HG02763 (cell line): ENCODE results near the gene OST4.

Source experiments
- ATAC-seq: cut with Tn5 transposase; IDR thresholded peaks from one replicate; pipeline ENCODE4 v1.9.1; 2021; ENCODE audit warnings: mild to moderate bottlenecking, moderate library complexity; ENCODE audit not compliant: unreplicated experiment

Gene OST4

DNA sequence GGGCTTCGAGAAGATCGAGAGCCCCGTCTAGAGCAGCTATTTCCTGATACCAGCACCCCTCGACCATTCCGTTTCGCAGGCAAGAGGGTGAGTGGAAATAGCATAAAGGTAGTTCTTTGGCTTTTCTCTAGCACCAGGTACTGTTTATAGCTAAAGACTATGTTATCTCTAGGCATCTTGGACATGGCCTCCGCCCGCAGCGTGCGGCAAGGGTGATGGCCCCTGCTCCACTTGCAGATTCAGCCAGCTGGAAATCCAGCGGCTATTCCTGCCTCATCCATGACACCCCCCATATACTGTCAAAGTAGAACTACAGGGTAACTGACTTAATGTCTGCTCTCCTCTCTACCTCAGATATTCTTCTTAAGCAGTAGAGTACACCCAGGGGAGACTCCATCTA is 16.7 kb downstream of the OST4 start:
- no peak for ATAC-seq

DNA sequence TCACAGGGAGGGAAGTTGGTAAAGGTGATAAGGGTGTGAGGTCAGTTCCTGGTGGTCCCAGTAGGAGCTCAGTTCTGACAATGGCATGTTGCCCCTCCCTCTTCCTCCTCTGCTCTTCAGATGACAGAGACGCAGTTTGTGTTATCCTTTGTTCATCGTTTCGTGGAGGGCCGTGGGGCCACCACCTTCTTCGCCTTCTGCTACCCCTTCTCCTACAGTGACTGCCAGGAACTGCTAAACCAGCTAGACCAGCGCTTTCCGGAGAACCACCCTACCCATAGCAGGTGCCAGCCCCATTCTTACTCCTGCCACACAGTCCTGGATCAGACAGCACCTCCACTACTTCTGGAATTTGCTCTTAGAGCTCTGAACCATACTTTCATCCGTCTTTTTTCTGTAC is 17.7 kb downstream of the OST4 start:
- ATAC-seq, result no peak

DNA sequence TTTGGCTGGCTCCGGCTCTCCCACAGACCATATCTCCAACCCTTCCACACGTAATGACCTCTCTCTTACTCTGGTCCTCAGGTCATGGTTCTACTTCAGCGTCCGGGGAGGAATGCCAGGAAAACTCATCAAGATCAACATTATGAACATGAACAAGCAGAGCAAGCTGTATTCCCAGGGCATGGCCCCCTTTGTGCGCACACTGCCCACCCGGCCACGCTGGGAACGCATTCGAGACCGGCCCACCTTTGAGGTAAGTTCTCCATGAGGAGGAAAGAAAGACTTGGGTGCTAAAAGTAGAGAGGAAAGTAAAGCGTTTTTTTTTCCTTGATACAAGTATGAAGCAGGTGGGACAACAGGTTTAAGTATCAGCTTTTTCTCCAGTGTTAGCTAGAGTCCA is 18.1 kb downstream of the OST4 start:
- ATAC-seq, result no peak

DNA sequence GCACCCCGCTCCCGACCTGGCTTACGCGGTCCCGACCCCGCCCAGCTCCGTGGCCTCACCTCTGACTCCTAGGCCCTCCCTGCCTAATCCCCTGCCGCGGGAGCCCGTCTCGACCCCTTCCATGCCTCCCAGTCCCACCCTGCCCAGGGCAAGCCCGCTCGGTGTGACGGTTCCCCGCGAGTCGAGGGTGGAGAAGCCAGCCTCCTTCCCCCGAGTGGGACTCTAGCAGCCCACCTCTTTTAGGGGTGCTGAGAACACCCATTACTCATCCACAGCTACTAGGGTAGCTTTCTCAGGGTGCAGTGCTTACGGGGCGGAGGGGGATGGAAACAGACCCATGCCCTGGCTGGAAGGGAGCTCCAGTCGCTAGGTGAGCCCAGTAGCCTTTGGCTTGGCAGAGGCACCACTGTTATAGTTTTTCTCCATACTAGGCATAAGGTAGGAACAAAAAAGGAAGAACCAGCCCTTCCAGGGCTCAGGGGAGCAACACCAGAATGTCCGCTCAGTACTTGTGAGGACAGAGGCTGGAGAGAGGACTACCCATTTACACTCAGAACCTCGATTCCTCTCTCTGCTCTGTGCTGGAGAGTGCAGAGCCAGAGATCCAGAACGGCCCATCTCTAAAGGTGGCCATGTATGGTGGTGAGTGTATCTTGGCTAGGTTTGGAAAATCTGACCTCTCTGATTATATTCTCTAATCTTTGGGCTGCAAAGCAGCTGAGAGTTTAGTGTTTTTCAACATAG is 19.4 kb downstream of the OST4 start:
- peak; percentile 0 for ATAC-seq

DNA sequence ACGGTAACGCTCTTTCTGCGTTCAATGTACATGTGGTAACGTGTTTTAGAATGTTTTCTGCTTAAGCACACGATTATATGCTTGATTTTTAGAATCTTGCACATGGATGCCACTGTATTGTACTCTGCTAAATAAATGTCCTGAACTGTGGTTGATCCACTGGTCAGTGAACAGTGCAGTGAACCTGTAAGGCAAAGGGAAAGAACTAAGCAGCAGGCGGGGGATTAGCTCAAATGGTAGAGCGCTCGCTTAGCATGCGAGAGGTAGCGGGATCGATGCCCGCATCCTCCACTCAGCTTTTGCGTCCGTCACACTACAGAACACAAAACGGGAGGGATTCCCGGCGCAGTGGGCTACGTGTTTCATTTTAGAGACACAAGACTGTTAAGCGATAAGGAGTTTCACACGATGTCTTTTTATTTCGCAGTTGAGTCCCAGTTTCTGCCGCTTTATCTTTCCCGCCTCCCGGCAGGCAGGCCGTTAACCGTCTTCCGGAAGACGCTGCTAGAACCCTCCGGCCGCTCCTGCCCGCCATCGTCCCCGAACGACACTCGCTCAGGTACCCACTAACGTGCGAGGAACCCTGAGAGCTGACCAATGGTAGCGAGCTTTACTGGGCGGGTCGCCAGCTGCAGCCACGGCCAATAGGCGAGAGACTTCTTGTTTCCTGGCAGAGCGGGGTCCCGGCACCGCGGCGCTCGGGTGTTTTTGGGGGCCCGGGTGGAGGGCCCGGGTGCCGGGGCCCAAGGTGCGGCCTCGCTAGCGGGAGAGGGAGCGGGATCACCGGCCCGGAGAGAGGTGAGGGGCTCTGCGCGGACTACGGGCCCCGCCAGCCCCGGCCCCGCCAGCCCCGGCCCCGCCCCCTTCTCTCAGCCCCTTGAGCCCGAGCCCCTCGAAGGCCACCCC is 20.2 kb downstream of the OST4 start, which contains the start of gene AGBL5:
AGBL5 (plus strand) TSS at position 673 of the 906 bp plus-strand sequence. CDS start 1,291 bp downstream, outside the sequence.
- ATAC-seq, result peak; percentile 66

DNA sequence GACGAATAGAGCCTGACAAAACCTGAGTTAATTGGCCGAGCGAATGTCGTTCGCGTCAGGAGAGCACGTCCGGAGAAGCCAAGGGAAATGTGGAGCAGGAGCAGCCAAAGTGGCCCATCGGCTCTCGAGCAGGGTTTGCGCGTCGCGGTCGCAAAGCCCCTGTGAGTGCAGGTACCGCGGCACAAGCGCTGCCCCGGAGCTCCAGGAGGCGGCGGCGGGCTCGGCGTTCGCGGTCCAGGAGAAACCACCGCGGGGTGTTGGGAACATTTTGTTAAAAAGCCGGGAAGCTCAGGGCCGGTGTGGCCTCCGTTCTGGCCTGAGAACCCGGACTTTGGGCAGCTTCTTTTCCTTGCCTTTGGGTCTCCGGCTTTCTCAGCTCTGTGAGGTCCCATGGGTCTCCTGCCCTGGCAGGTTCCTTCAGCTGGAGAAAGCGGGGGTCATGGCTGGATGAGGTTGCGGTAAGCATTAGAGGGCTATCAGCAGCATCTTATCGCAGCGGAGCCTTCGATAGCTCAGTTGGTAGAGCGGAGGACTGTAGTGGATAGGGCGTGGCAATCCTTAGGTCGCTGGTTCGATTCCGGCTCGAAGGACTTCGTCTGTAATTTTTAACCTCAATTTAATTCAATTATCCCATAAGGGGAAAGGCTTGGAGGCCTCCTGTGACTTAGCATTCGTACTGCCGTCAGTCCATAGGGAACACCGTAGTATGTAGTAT is 21.0 kb downstream of the OST4 start:
- peak; percentile 52 for ATAC-seq

DNA sequence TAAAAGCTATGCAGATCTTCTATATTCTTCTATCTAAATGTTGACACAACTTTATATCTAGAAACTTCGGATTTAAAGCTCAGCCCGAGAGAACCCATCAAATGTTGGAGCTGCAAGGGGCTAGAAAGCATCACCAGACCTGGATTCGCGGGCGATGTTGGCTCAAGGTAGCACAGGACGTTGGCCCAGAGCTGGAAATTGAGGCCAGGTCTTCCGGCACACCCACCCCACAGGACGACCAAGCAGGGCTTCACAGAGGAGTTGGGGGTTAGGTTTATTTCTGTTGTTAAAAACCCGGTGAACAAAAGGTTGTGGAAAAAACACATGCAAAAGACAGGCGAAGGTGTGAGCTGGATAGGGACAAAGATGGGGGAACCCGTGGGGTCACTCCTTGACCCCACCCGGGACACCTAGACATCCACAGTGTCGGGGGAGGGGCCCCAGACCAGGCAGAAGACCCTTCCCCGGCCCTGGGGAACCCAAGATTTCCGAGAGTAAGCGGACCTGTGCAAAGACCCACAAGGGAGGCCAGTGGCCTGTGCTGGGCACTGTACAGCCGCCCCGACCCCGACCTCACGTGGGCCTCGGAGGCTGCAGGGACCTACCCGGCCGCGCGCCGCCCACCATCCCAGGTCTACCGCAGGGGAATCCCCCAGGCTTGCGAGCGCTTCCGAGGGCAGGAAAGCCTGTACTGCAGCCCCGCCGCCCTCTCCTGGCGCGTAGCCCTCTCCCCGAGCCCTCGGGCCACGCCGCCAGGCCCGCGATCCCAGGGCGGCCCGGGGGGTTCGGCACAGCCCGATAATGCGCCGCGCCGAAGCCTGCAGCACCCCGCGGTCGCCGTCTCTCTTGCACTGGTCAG is 21.8 kb downstream of the OST4 start:
- ATAC-seq, result no peak

DNA sequence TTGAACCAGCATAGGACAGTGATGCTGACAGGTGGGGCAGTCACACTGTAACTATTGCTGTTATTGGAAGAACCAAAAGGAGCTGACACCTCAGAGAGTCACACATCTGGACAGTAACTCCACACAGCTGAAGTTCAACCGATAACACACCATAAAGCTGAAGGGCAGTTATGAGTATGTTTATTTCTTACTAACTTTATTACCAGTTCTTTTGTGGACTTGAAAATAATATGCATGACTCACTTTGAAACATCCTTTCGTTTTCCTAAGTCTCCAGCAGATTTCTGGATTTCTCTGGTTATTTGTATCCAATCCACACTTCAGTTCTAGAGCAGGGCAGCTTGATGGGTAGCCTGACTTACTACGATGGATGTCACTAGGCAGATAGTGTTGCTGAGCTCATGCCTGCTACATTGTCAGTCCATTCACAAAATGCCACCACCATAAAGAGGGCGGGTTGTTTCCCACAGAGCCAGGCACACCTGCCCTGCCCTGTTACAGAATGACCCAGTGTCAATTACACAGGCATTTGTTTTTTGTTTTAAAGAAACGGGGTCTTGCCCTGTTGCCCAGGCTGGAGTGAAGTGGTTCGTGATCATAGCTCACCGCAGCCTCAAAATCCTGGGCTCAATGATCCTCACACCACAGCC is 28.3 kb downstream of the OST4 start:
- no peak for ATAC-seq

DNA sequence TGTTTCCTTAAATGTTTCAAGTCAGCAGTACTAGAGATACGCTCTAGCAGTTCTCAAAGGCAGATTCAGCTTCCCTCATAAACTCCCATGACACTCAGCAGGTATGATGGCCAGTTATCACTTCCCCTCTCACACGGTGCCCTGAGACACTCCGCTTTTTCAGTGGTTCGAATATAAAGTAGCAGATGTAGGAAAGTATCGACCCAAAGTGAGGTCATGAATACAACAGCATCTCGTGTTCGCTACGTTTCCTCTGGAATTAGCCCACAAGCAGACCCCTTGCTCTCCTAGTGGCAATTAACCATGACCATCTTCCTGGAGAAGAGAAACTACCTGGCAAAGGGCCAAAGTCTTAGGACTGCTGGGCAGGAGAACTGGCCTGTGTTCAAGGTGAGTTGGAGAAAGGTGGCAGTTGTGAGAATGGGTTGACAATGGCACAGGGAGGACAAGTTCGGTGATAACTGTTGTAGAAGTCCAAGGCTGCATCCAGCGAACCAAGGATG is 29.2 kb downstream of the OST4 start:
- no peak for ATAC-seq

DNA sequence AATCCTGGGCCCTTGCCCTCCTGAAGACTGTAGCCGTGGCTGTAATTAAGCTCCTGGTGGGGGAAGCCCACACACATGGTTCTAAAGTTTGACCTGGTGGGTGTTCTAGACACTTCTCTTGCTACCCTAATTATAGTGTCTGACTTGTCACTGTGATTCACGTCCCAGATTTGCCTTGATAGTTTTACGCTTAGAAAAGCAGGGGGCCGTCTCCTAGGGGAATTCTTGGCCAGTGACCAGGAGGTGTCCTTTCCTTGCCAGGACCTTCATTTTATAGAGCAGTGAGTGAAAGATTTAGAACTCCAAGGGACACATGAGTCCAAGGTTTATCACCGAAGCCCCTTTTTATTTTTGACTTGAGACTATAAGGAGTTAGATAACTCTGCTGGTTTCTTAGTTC is 29.7 kb downstream of the OST4 start:
- ATAC-seq, result no peak

DNA sequence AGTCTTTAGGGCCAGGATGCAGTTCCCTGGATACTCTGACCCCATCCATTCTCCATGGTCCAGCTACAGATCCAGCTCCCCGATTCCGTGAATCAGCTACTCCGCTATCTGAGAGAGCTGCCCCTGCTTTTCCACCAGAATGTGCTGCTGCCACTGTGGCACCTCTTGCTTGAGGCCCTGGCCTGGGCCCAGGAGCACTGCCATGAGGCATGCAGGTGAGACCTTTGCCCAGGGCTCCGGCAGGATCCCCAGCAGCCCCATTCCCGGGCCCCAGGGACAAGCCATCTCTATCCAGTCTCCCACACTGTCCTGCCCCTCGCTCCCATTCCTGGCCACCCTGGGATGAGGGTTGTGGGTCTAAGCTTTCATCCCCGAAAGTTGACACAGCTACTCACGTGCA is 31.2 kb downstream of the OST4 start:
- no peak for ATAC-seq

DNA sequence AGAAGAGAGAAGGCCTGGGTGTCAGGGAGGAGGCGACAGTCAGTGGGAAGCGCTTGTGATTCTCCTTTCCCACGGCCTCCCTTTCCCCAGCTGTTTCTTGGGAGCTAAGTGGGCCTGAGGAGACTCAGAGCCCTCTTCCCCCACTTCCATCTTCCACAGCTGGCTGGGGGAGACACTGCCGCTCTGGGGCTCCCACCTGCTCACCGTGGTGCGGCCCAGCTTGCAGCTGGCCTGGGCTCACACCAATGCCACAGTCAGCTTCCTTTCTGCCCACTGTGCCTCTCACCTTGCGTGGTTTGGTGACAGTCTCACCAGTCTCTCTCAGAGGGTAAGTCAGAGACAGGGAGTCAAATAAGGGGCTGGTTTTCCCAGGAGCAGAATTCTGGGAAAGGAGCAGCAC is 31.6 kb downstream of the OST4 start:
- ATAC-seq, result no peak

DNA sequence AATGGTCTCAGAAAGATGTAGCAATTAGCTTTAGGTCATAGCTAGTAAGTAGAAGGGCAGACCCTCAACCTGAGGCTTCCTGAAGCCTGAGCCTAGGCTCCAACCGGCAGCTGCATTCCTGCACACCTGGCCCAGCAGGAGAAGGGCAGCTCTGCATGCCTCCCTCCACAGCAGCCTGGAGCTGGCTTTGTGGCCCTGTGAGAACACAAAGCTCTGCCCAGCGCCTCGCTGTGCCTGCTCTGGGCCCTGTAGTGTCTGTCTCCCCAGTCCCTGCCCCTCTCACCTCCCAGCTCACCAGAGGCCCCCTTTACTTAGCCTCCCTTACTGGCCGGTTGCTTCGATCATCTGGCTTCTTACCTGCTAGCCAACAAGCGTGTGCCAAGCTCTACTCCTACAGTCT is 32.0 kb downstream of the OST4 start:
- no peak for ATAC-seq

DNA sequence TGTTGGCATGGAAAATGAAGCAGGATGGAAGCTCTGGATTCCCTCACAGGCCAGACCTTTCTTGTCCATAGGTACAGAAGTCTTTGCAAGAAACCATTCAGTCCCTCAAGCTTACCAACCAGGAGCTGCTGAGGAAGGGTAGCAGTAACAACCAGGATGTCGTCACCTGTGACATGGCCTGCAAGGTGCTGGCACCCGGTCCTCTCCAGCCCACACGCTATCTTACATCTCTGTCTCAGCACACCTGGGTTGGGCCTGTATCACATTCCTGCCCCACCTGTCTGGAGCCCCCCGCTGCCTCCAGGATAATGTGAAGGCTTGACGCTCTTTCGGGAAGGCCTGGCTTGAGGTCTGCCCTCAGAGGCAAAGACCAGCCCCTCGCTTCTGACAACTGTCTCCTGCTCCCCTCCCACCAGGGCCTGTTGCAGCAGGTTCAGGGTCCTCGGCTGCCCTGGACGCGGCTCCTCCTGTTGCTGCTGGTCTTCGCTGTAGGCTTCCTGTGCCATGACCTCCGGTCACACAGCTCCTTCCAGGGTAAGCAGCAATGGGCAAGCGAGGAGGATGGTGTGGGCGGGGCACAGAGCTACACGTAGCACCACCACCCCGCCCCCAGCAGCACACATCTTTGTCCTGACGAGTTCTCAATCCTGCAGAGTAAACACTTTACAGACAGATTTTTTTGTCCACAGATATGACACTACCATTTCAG is 32.7 kb downstream of the OST4 start:
- no peak for ATAC-seq

DNA sequence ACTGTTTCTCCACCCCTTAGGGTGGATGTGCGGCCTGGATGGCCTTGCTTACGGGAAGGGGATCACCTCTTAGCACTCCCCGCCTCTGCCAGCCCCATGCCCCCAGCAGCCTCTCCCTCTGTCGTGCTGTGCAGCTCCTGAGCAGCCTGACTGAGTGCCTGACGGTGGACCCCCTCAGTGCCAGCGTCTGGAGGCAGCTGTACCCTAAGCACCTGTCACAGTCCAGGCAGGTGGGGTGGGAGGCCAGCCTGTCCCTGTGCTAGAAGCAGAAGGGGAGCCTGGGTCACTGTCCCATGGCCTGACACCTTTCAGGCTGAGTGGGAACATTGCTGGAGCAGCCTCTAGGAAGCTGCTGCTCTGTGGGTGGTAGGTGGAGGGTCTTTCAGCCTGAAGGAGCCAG is 33.4 kb downstream of the OST4 start:
- no peak for ATAC-seq

DNA sequence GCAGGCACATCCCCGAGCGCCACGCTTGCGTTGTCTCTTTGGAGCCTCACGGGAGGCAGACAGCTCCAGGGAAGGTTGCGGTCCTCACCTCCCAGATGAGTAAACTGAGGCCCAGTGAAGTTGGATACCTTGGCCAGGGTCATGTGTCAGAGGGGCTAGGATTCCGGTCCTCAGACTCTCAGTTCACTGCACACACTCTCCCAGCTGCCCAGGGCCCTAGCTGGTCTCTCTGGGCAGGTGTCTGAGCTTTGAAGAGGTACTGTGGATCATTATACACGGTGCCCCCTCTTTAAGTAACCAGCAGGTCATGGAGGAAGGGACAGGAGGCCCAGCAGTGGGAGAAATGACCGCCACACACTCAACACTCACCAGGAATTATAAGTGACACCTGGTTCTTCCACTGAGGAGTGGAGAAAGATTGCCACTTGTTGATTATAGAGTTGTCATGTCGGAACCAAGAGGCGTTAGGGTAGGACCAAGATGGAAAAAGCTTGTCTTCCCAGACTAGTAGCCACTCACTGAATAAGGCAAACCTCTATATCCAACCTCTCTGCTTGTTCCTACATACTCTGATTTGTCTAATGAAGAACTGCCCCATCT is 38.1 kb downstream of the OST4 start:
- ATAC-seq, result no peak

DNA sequence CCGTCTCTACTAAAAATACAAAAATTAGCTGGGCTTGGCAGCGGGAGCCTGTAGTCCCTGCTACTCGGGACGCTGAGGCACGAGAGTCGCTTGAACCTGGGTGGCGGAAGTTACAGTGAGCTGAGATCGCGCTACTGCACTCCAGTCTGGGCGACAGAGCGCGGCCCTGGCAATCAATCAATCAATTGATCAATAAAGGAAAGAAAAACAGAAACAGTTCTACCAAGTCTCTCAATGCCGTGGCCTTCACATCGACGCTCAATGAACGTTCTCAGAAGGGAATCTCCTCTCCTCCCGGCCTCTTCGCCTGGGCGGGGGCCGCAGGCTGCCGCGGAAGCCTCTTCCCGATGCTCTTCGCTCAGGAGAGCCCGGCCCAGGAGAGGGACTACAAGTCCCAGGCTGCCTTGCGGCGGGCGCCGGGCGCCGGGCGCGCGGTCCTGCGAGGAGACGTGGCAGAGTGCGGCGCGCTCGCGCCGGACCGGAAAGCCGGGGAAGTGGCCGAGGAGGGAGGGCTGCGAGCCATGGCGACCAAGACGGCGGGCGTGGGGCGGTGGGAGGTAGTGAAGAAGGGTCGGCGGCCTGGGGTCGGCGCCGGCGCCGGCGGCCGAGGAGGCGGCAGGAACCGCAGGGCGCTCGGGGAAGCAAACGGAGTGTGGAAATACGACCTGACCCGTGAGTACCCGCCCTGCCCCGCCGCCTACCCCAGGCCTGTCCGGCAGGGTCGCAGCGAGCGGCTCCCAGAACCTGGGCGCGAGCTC is 38.8 kb downstream of the OST4 start, which contains the start of gene TMEM214:
TMEM214 (plus strand) TSS at position 471 of the 758 bp plus-strand sequence; CDS start at position 522, 51 bp downstream.
- peak; percentile 90 for ATAC-seq

DNA sequence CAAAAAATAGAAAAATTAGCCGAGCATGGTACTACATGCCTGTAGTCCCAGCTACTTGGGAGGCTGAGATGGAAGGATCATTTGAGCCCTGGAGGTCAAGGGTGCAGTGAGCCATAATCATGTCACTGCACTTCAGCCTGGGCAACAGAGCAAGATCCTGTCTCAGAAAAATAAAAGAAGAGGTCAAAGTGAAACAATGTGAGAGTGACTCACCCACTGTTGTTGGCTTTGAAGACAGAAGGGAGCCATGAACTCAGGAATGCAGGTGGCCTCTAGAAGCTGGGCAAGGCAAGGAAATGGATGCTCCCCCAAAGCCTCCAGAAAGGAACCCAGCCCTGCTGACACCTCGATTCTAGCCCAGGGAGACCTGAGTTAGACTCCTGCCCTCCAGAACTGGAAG is 42.4 kb downstream of the OST4 start:
- no peak for ATAC-seq
